H1 (cell line): ENCODE measurements around the gene DSCAM. TPM values are rescaled to one million over a fixed set of nuclear protein-coding genes. Genes with fewer than 3 reads are reported as not detected.

Experiments
- CTCF ChIA-PET: fragments of 300-600 bp; sonication (Branson Sonifier 250); formaldehyde crosslinking; loops from one replicate; lab custom pipeline; 2021; ENCODE audit not compliant: partially characterized antibody; lab: Charles Lee
- POLR2A ChIA-PET: fragments of 300-600 bp; sonication (Branson Sonifier 250); formaldehyde crosslinking; loops from one replicate; lab custom pipeline; 2021; ENCODE audit warnings: inconsistent platforms; ENCODE audit not compliant: partially characterized antibody; lab: Charles Lee
- DNase-seq, 2 experiments: peaks; one replicate each; pipeline versions ENCODE4 v3.0.0 to v3.0.0-alpha.2; 2010 to 2022; ENCODE audit warnings: low spot score in 2 of 2, low read depth in 1 of 2, mixed read lengths in 1 of 2
- FAIRE-seq: peaks from 2 replicates; lab custom pipeline; 2011; peaks lifted over from hg19 to GRCh38; lab: Jason Lieb, UNC
- H2AFZ ChIP-seq: 2 replicates; pipeline ENCODE4 v1.8.1; 2012; ENCODE audit warnings: low read length, inconsistent platforms
- H2AK5ac ChIP-seq: 2 replicates; pipeline ENCODE4 v1.6.1; 2013; ENCODE audit warnings: low read depth, low read length
- H2BK120ac ChIP-seq: replicated peaks from 2 replicates; pipeline ENCODE3; 2013; ENCODE audit warnings: low read depth, low read length, inconsistent platforms
- H2BK12ac ChIP-seq: 2 replicates; pipeline ENCODE4 v1.6.1; 2013; ENCODE audit warnings: low read depth, low read length
- H2BK15ac ChIP-seq: 2 replicates; pipeline ENCODE4 v1.6.1; 2013; ENCODE audit warnings: low read length
- H2BK20ac ChIP-seq: 2 replicates; pipeline ENCODE4 v1.6.1; 2013; ENCODE audit warnings: low read length
- H2BK5ac ChIP-seq: 2 replicates; pipeline ENCODE4 v1.6.1; 2013; ENCODE audit warnings: low read depth, low read length
- H3K14ac ChIP-seq: 2 replicates; pipeline ENCODE4 v1.6.1; 2013; ENCODE audit warnings: inconsistent platforms; ENCODE audit not compliant: insufficient read length
- H3K18ac ChIP-seq: 2 replicates; pipeline ENCODE4 v1.6.1; 2013; ENCODE audit warnings: low read length; ENCODE audit errors: extremely low read depth
- H3K23ac ChIP-seq: 2 replicates; pipeline ENCODE4 v1.6.1; 2013; ENCODE audit warnings: inconsistent platforms; ENCODE audit not compliant: insufficient read length
- H3K23me2 ChIP-seq: 2 replicates; pipeline ENCODE4 v1.6.1; 2013; ENCODE audit warnings: low read depth, low read length
- H3K27ac ChIP-seq: 2 replicates; pipeline ENCODE4 v1.6.1; 2011; ENCODE audit warnings: low read depth, low read length, inconsistent platforms
- H3K27me3 ChIP-seq, 4 experiments: replicated peaks in 1 of 4; 1 replicate in 1 of 4; 2 replicates in 3 of 4; pipeline versions ENCODE4 v1.6.1 to v1.8.1; 2011 to 2013; ENCODE audit warnings: low read length in 3 of 4, mild to moderate bottlenecking in 3 of 4, inconsistent platforms in 2 of 4, mixed read lengths in 2 of 4, moderate library complexity in 1 of 4; ENCODE audit not compliant: control insufficient read depth in 3 of 4, insufficient read depth in 3 of 4; ENCODE audit errors: extremely low read depth in 1 of 4
- H3K36me3 ChIP-seq, 4 experiments: 2 replicates each; pipeline versions ENCODE4 v1.6.1 to v1.8.1; 2011 to 2013; ENCODE audit warnings: mild to moderate bottlenecking in 4 of 4, low read length in 3 of 4, moderate library complexity in 2 of 4, control low read depth in 1 of 4, inconsistent platforms in 1 of 4; ENCODE audit not compliant: insufficient read depth in 4 of 4, control insufficient read depth in 2 of 4
- H3K4ac ChIP-seq: replicated peaks from 2 replicates; pipeline ENCODE3; 2013; ENCODE audit warnings: low read length, low read depth, mixed read lengths, inconsistent platforms; ENCODE audit not compliant: insufficient read length
- H3K4me1 ChIP-seq, 4 experiments: replicated peaks in 1 of 4; 1 replicate in 1 of 4; 2 replicates in 3 of 4; pipeline versions ENCODE4 v1.6.1 to v1.8.1; 2011 to 2013; ENCODE audit warnings: low read length in 3 of 4, inconsistent platforms in 2 of 4, mixed read lengths in 1 of 4; ENCODE audit not compliant: insufficient read depth in 4 of 4, control insufficient read depth in 3 of 4
- H3K4me2 ChIP-seq, 2 experiments: 2 replicates each; pipeline versions ENCODE4 v1.6.1 to v1.8.1; 2011 to 2013; ENCODE audit warnings: low read depth in 2 of 2, low read length in 2 of 2, control low read depth in 1 of 2, inconsistent platforms in 1 of 2, mild to moderate bottlenecking in 1 of 2; ENCODE audit not compliant: insufficient read depth in 1 of 2
- H3K4me3 ChIP-seq, 4 experiments: fragments of 200-600, 300-600 bp in 1 of 4; sonication (generic), shearing (Covaris generic), sonication (Bioruptor Twin) in 1 of 4; 2 replicates each; pipeline versions ENCODE4 v1.5.1 to v1.8.1; 2011 to 2016; ENCODE audit warnings: low read length in 4 of 4, low read depth in 3 of 4, control low read depth in 2 of 4, inconsistent platforms in 2 of 4, mild to moderate bottlenecking in 2 of 4, mixed read lengths in 1 of 4, moderate library complexity in 1 of 4; ENCODE audit not compliant: insufficient read depth in 2 of 4; ENCODE audit errors: extremely low read depth in 1 of 4
- H3K56ac ChIP-seq: replicated peaks from 2 replicates; pipeline ENCODE3; 2013; ENCODE audit warnings: low read depth, mild to moderate bottlenecking, mixed read lengths, low read length, inconsistent platforms; ENCODE audit not compliant: insufficient read length
- H3K79me1 ChIP-seq: 2 replicates; pipeline ENCODE4 v1.6.1; 2013; ENCODE audit warnings: low read depth, low read length, control low read depth
- H3K79me2 ChIP-seq, 2 experiments: 2 replicates each; pipeline versions ENCODE4 v1.6.1 to v1.8.1; 2012 to 2013; ENCODE audit warnings: low read length in 2 of 2, mild to moderate bottlenecking in 2 of 2, inconsistent platforms in 1 of 2; ENCODE audit not compliant: insufficient read depth in 2 of 2, control insufficient read depth in 1 of 2
- H3K9ac ChIP-seq, 4 experiments: replicated peaks in 1 of 4; 1 replicate in 1 of 4; 2 replicates in 3 of 4; pipeline versions ENCODE4 v1.6.1 to v1.8.1; 2011 to 2013; ENCODE audit warnings: low read depth in 3 of 4, low read length in 3 of 4, control low read depth in 2 of 4, mild to moderate bottlenecking in 2 of 4, moderate library complexity in 2 of 4, inconsistent platforms in 1 of 4; ENCODE audit errors: extremely low read depth in 1 of 4
- H3K9me3 ChIP-seq, 2 experiments: 2 replicates each; pipeline versions ENCODE4 v1.6.1 to v1.8.1; 2012 to 2013; ENCODE audit warnings: mild to moderate bottlenecking in 2 of 2, moderate library complexity in 2 of 2, control low read depth in 1 of 2, inconsistent platforms in 1 of 2, low read depth in 1 of 2, low read length in 1 of 2, mixed read lengths in 1 of 2; ENCODE audit not compliant: insufficient read depth in 2 of 2
- H4K20me1 ChIP-seq, 2 experiments: replicated peaks in 1 of 2; 2 replicates each; pipeline versions ENCODE3 to v1.8.1; 2011 to 2013; ENCODE audit warnings: inconsistent platforms in 2 of 2, low read length in 2 of 2, mild to moderate bottlenecking in 1 of 2; ENCODE audit not compliant: insufficient read depth in 2 of 2, control insufficient read depth in 1 of 2
- H4K5ac ChIP-seq: 2 replicates; pipeline ENCODE4 v1.6.1; 2013; ENCODE audit warnings: low read length, low read depth, mixed read lengths, inconsistent platforms; ENCODE audit not compliant: insufficient read length
- H4K8ac ChIP-seq: 2 replicates; pipeline ENCODE4 v1.8.0; 2013; ENCODE audit warnings: mild to moderate bottlenecking, moderate library complexity, low read length, inconsistent platforms; ENCODE audit not compliant: insufficient read depth; ENCODE audit errors: extremely low read depth
- H4K91ac ChIP-seq: replicated peaks from 2 replicates; pipeline ENCODE3; 2013; ENCODE audit warnings: low read length, mixed read lengths, inconsistent platforms; ENCODE audit not compliant: insufficient read length
- ATF3 ChIP-seq: IDR thresholded peaks from 2 replicates; pipeline ENCODE4 v1.6.1; 2011; ENCODE audit warnings: low read depth, mild to moderate bottlenecking, low read length; ENCODE audit not compliant: insufficient read depth
- BACH1 ChIP-seq: IDR thresholded peaks from 2 replicates; pipeline ENCODE4 v1.6.1; 2012; ENCODE audit warnings: low read length, improper control_type of control experiment
- CREB1 ChIP-seq: IDR thresholded peaks from 2 replicates; pipeline ENCODE4 v1.6.1; 2012; ENCODE audit warnings: inconsistent platforms
- CTCF ChIP-seq, 3 experiments: IDR thresholded peaks; 1 replicate in 2 of 3; 2 replicates in 1 of 3; pipeline versions ENCODE4 v1.5.1 to v1.6.1; 2011; ENCODE audit warnings: low read length in 3 of 3, mild to moderate bottlenecking in 3 of 3, inconsistent platforms in 2 of 3, low read depth in 1 of 3, moderate library complexity in 1 of 3; ENCODE audit not compliant: insufficient read depth in 1 of 3; ENCODE audit errors: control extremely low read depth in 1 of 3
- E2F6 ChIP-seq: IDR thresholded peaks from 2 replicates; pipeline ENCODE4 v1.6.1; 2012; ENCODE audit warnings: inconsistent platforms
- MAX ChIP-seq: IDR thresholded peaks from 2 replicates; pipeline ENCODE4 v1.6.1; 2012; ENCODE audit warnings: inconsistent platforms
- POU5F1 ChIP-seq: IDR thresholded peaks from 2 replicates; pipeline ENCODE4 v1.6.1; 2011; ENCODE audit warnings: low read depth, mild to moderate bottlenecking, low read length, moderate library complexity
- RAD21 ChIP-seq, 2 experiments: IDR thresholded peaks in 1 of 2; conservative IDR thresholded peaks in 1 of 2; 2 replicates each; pipeline ENCODE4 v1.6.1; 2011; ENCODE audit warnings: low read depth in 2 of 2, low read length in 2 of 2, improper control_type of control experiment in 1 of 2, inconsistent platforms in 1 of 2, mild to moderate bottlenecking in 1 of 2, moderate library complexity in 1 of 2
- RBBP5 ChIP-seq: IDR thresholded peaks from 2 replicates; pipeline ENCODE4 v1.7.1; 2012; ENCODE audit warnings: low read depth, mild to moderate bottlenecking, inconsistent platforms, low read length, moderate library complexity, borderline replicate concordance
- TEAD4 ChIP-seq: IDR thresholded peaks from 2 replicates; pipeline ENCODE4 v1.6.1; 2012; ENCODE audit warnings: low read depth, low read length, inconsistent platforms, mixed read lengths
- WGBS, 2 experiments: shearing (Covaris generic) in 1 of 2; methylation state at CpG; one replicate each; pipeline versions ENCODE4 v1.1.6 to v1.1.7; 2013 to 2015; ENCODE audit warnings: low lambda C conversion rate in 2 of 2, mixed read lengths in 2 of 2, inconsistent platforms in 1 of 2, low coverage in 1 of 2, missing lambda C conversion rate in 1 of 2; ENCODE audit not compliant: insufficient replicate concordance in 2 of 2, insufficient coverage in 1 of 2, insufficient read length in 1 of 2; ENCODE audit errors: extremely low coverage in 1 of 2, missing lambda C conversion rate in 1 of 2; 5-methylcytosine and 5-hydroxymethylcytosine counted together
- polyA plus RNA-seq, 7 experiments: library from polyadenylated mRNA; depleted of rRNA in 3 of 7; stranded (reverse) in 5 of 7; unstranded in 2 of 7; fragments of >200 nt in 5 of 7; fragments of 200-250 nt in 2 of 7; gene quantifications; 1 replicate in 5 of 7; 2 replicates in 1 of 7; 4 replicates in 1 of 7; pipeline versions ENCODE4 v1.2.1 to v1.2.3, GENCODE V29; 2011 to 2013; ENCODE audit warnings: missing spikeins in 2 of 7, mixed read lengths in 2 of 7
- total RNA-seq: library from RNA; stranded (reverse); fragmentation: NEBNext Ultra II Directional; extraction: Animal tissue kit (Norgen Biotek cat#: 25700); gene quantifications from 2 replicates; pipeline ENCODE4 v1.2.1, GENCODE V29; 2021

The DSCAM gene
- total and polyA plus RNA-seq, 2 of the 8 experiments (the other 6 are each of a cell fraction or from before 2014, with no cell fraction given) = 0.02 to 0.15 TPM

- no peak overlapping the region for H3K14ac ChIP-seq
- no peak overlapping the region for H2BK5ac ChIP-seq
- H3K4me2 ChIP-seq = no peak overlapping the region
- H3K4me3 ChIP-seq = no peak overlapping the region
- H4K91ac ChIP-seq = no peak overlapping the region
- WGBS, 2 experiments = 92% methylated on average over 2 of the region's 2 CpGs; no CpG with 5 or more reads in 1 of the 2 experiments
- FAIRE-seq (no peak), DNase-seq (peak in 1 of 2 experiments; percentile 50)
- no peak overlapping the region for H3K27ac ChIP-seq
- no peak overlapping the region for H2BK120ac ChIP-seq
- H3K9ac ChIP-seq = no peak overlapping the region
- no peak overlapping the region for H2AK5ac ChIP-seq
- 0 out of 4 replicates have a peak, but pooled peaks cover 0 to 3% of the 10 kb centered on the region in 2 experiments for H3K9me3 ChIP-seq
- H4K20me1 ChIP-seq = no peaks in the 10 kb centered on the region
- H3K27me3 ChIP-seq = no peaks in the 10 kb centered on the region
- no peak overlapping the region for H2BK12ac ChIP-seq
- H3K36me3 ChIP-seq = no peaks in the 10 kb centered on the region
- H3K56ac ChIP-seq = no peak overlapping the region
- no peaks in the 10 kb centered on the region for H3K4me1 ChIP-seq
- H4K8ac ChIP-seq = no peak overlapping the region
- TF ChIP-seq MAX (no peak), RBBP5 (no peak), ATF3 (no peak), CREB1 (no peak), BACH1 (peak; percentile 8; the same call in 1 of the 2 replicates), CTCF (IDR thresholded peaks at IDR 0.05; ENCODE audit: control extremely low read depth in 1 of 3, insufficient read depth in 1 of 3, low read depth in 1 of 3, low read length in 3 of 3) (peak; percentile 66 to 86 (median 67)), RAD21 (IDR thresholded peaks at IDR 0.05 in 1 of 2, conservative IDR thresholded peaks at IDR 0.05 in 1 of 2; ENCODE audit: low read depth in 2 of 2, low read length in 2 of 2) (peak; percentile 30 to 49; a peak in 3 of 4 replicates), E2F6 (no peak), TEAD4 (no peak), POU5F1 (no peak)
- TF ChIP-seq, all 59 proteins: peak for 3
- no peaks in the 10 kb centered on the region for H3K23me2 ChIP-seq
- H2AFZ ChIP-seq = no peak overlapping the region
- ChIA-PET POLR2A (no interaction called here), CTCF (interaction anchor here (0.7 to 2.9 kb wide), 12 partner anchors 9 to 822 kb away, joined by 3 to 13 read pairs (median 3); no protein-coding TSS in a partner anchor)
- no peaks in the 10 kb centered on the region for H3K79me1 ChIP-seq
- H4K5ac ChIP-seq = no peak overlapping the region
- no peak overlapping the region for H3K4ac ChIP-seq
- no peak overlapping the region for H3K23ac ChIP-seq
- H2BK20ac ChIP-seq = no peak overlapping the region
- no peak overlapping the region for H2BK15ac ChIP-seq
- no peak overlapping the region for H3K18ac ChIP-seq
- no peaks in the 10 kb centered on the region for H3K79me2 ChIP-seq
Measured at GRCh38 chr21:39968010-39968409, 878.9 kb downstream of the DSCAM start.
